ENCODE measurements around the gene MPRIP.

DNA sequence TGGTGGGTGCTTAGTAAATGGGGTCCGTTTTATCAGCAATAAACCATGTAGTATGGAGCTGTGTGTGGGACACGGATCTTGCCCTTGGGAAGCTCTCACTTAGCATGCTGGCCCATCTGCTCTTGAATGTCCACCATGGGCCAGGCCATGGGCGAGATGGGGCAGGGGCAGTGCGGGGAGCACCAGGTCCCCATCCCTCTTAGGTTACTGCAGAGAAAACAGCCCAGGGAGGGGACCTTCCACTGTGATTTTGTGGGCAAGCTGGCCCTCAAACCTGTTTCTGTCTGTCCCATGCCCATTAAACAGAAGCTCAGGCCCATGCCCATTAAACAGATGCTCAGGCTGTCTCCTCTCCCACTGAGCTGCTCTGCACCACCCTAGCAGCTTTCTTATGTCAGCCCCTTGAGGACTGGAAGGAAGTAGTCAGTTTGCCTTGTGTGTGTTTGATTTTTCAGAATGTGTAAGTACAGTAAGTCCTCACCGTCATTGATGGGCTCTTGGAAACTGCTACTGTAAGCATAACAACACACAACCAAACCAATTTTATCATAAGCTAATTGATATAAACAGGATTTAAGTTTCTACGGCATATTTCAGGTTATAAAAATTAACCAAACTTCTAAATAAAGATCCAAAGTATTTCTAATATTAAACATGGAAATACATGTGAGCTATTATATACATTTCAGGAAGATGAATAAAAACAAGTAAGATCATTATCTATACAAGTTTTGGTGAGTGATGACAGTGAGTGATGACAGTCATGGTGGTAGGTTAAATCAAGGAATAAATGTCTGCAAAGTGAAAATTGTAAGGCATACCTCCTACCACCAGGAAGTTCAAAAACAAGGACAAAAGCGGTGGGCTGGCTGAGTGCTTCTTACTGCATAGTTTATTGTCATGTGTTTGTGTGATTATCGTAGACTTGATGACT is 11.5 kb downstream of the MPRIP start:
- TF ChIP-seq, protein P1, sequence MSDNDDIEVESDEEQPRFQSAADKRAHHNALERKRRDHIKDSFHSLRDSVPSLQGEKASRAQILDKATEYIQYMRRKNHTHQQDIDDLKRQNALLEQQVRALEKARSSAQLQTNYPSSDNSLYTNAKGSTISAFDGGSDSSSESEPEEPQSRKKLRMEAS (IDR thresholded peaks at IDR 0.05; ENCODE audit: insufficient read depth, insufficient read length), result no peak
- TF ChIP-seq, protein P2, sequence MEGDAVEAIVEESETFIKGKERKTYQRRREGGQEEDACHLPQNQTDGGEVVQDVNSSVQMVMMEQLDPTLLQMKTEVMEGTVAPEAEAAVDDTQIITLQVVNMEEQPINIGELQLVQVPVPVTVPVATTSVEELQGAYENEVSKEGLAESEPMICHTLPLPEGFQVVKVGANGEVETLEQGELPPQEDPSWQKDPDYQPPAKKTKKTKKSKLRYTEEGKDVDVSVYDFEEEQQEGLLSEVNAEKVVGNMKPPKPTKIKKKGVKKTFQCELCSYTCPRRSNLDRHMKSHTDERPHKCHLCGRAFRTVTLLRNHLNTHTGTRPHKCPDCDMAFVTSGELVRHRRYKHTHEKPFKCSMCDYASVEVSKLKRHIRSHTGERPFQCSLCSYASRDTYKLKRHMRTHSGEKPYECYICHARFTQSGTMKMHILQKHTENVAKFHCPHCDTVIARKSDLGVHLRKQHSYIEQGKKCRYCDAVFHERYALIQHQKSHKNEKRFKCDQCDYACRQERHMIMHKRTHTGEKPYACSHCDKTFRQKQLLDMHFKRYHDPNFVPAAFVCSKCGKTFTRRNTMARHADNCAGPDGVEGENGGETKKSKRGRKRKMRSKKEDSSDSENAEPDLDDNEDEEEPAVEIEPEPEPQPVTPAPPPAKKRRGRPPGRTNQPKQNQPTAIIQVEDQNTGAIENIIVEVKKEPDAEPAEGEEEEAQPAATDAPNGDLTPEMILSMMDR (IDR thresholded peaks at IDR 0.05; ENCODE audit: extremely low read depth in 1 of 2, insufficient read depth in 1 of 2, low read depth in 1 of 2, low read length in 2 of 2), result no peak
- TF ChIP-seq POLR2AphosphoS5 (IDR thresholded peaks at IDR 0.05; ENCODE audit: insufficient read depth, low read depth, low read length) (no peak), EZH2 (IDR thresholded peaks at IDR 0.05; ENCODE audit: borderline replicate concordance, low read depth, low read length, severe bottlenecking) (no peak), POLR2A (IDR thresholded peaks at IDR 0.05; ENCODE audit: low read depth, low read length) (no peak), MYC (IDR thresholded peaks at IDR 0.05; ENCODE audit: low read depth, low read length) (no peak), JUN (IDR thresholded peaks at IDR 0.05; ENCODE audit: borderline replicate concordance, insufficient read depth, insufficient read length, low read depth) (no peak), FOS (IDR thresholded peaks at IDR 0.05; ENCODE audit: borderline replicate concordance, insufficient read depth, low read length) (no peak)

All from endothelial cell of umbilical vein (primary cell).